Sigmoid colon (tissue), 4 donors: ENCODE data around the gene H3-3A.

Experiments used
- CTCF ChIP-seq, 4 experiments: fragments of 450-650 bp in 3 of 4; fragments of 200-600 bp in 1 of 4; IDR thresholded peaks; one replicate each; pipeline ENCODE4 v1.5.1; 2016 to 2019; ENCODE audit warnings: antibody characterized with exemption in 4 of 4, mild to moderate bottlenecking in 3 of 4, moderate library complexity in 2 of 4
- POLR2A ChIP-seq, 2 donors: fragments of 450-650 bp; IDR thresholded peaks; one replicate each; pipeline ENCODE4 v1.6.1; 2016; ENCODE audit warnings: antibody characterized with exemption in 2 of 2, mild to moderate bottlenecking in 2 of 2, moderate library complexity in 2 of 2
- POLR2AphosphoS5 ChIP-seq, 4 donors: sonication (generic); formaldehyde crosslinking; IDR thresholded peaks; one replicate each; pipeline ENCODE4 v1.6.1; 2017; ENCODE audit warnings: antibody characterized with exemption in 4 of 4

GRCh38 chr1:226091461-226091860 lies 28.9 kb downstream of the H3-3A start:
- no peak for TF ChIP-seq CTCF (IDR thresholded peaks at IDR 0.05)
- TF ChIP-seq POLR2A (IDR thresholded peaks at IDR 0.05): no peak
- TF ChIP-seq POLR2AphosphoS5 (IDR thresholded peaks at IDR 0.05): no peak
